Neural crest cell (in vitro differentiated cells): ENCODE measurements around the gene EDIL3. TPM values are rescaled to one million over a fixed set of nuclear protein-coding genes. Genes with fewer than 3 reads are reported as not detected.

Experiments used
- DNase-seq: peaks from one replicate; pipeline ENCODE4 v3.0.0; 2021; ENCODE audit warnings: low read depth, mixed read lengths, low spot score
- H3K27ac Mint-ChIP-seq: one replicate; pipeline ENCODE4 v1.8.0; 2021; ENCODE audit warnings: mild to moderate bottlenecking, mixed read lengths; ENCODE audit not compliant: unreplicated experiment
- H3K27me3 Mint-ChIP-seq: 2 replicates; pipeline ENCODE4 v1.8.0; 2021; ENCODE audit warnings: low read depth, mild to moderate bottlenecking, mixed read lengths
- H3K36me3 Mint-ChIP-seq: 2 replicates; pipeline ENCODE4 v1.8.0; 2021; ENCODE audit warnings: low read depth, mild to moderate bottlenecking, mixed read lengths
- H3K4me1 Mint-ChIP-seq: 2 replicates; pipeline ENCODE4 v1.8.0; 2021; ENCODE audit warnings: mixed read lengths
- H3K4me3 Mint-ChIP-seq: one replicate; pipeline ENCODE4 v1.8.0; 2021; ENCODE audit warnings: mild to moderate bottlenecking, mixed read lengths
- H3K9me3 Mint-ChIP-seq: 2 replicates; pipeline ENCODE4 v1.8.0; 2021; ENCODE audit warnings: mixed read lengths
- long read RNA-seq: library from polyadenylated mRNA; unstranded; transcript quantifications from one replicate; pipeline ENCODE4 v2.0.0, GENCODE V29; 2020
- total RNA-seq: library from RNA; stranded (reverse); gene quantifications from 2 replicates; pipeline ENCODE4 v1.2.1, GENCODE V29; 2021
- TF ChIP-seq, protein P1 (sequence below): fragments of 200-600 bp; sonication (generic); conservative IDR thresholded peaks from 2 replicates; pipeline ENCODE4 v1.5.0; 2021; ENCODE audit warnings: antibody characterized with exemption, mild to moderate bottlenecking

Gene EDIL3, protein sequence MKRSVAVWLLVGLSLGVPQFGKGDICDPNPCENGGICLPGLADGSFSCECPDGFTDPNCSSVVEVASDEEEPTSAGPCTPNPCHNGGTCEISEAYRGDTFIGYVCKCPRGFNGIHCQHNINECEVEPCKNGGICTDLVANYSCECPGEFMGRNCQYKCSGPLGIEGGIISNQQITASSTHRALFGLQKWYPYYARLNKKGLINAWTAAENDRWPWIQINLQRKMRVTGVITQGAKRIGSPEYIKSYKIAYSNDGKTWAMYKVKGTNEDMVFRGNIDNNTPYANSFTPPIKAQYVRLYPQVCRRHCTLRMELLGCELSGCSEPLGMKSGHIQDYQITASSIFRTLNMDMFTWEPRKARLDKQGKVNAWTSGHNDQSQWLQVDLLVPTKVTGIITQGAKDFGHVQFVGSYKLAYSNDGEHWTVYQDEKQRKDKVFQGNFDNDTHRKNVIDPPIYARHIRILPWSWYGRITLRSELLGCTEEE
- total RNA-seq: 0.84 and 1.2 TPM in 2 replicates
- long read RNA-seq, partial matches to known transcripts: 1 of 1 reads
- long read RNA-seq, other reads (novel, unspliced or antisense): 0 of 1 reads

DNA sequence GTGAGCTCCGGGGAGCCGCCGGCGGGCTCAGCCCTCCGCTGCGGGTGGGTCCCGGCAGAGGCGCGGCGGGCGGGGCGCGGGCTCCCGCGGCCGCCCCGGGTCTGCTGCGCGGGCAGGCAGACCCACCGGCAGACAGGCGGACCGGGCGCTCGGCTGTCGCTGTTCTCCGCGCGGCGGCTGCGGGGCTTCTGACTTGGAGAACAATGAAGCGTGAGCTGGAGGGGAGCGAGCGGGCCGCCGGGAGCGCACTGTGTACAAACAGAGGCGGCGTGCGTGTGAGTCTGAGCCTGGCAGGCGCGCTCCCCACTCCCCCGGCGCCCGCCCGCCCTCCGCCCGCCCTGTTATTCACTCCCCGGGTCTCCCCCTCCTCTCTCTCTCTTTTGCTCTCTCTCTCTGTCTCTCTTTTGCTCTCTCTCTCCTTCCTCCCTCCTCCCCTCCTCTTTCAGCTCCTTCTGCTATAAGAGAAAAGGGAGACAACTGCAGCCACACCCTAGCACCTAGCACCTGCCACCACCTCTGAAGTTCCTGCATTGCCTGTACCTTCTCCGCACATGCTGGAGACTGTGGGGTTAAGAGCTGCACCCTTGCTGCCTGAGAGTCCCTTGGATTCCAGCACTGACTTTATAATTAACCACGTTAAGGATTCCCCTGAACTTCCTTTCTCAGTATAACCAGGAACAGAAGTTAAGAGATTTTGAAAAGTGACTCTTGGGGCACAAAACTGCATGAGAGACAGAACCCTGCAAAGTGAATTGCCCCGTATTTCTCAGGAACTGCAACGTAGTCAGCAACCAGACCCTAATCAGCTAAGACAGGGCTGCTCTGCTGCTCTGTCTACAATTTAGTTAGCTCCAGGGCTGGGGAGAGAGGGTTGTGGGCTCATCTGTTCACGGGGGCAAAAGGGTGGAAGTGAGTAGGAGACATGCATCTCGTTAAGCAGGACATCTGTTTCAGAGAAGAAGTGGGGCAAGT is at the start of gene EDIL3:
TSS of gene EDIL3 (minus strand) at position 277 of the 972 bp plus-strand sequence. CDS start 506 bp downstream, outside the sequence.
- Mint-ChIP-seq H3K4me3 (peak within 1 kb of the TSS; percentile 96), H3K27me3 (peaks cover 57% of the 10 kb centered on the region), H3K4me1 (peaks cover 31% of the 10 kb centered on the region), H3K36me3 (no peaks in the 10 kb centered on the region), H3K27ac (peak within 1 kb of the TSS; percentile 91), H3K9me3 (no peaks in the 10 kb centered on the region)
- DNase-seq: peak; percentile 53
- TF ChIP-seq, protein P1, sequence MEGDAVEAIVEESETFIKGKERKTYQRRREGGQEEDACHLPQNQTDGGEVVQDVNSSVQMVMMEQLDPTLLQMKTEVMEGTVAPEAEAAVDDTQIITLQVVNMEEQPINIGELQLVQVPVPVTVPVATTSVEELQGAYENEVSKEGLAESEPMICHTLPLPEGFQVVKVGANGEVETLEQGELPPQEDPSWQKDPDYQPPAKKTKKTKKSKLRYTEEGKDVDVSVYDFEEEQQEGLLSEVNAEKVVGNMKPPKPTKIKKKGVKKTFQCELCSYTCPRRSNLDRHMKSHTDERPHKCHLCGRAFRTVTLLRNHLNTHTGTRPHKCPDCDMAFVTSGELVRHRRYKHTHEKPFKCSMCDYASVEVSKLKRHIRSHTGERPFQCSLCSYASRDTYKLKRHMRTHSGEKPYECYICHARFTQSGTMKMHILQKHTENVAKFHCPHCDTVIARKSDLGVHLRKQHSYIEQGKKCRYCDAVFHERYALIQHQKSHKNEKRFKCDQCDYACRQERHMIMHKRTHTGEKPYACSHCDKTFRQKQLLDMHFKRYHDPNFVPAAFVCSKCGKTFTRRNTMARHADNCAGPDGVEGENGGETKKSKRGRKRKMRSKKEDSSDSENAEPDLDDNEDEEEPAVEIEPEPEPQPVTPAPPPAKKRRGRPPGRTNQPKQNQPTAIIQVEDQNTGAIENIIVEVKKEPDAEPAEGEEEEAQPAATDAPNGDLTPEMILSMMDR: no peak

DNA sequence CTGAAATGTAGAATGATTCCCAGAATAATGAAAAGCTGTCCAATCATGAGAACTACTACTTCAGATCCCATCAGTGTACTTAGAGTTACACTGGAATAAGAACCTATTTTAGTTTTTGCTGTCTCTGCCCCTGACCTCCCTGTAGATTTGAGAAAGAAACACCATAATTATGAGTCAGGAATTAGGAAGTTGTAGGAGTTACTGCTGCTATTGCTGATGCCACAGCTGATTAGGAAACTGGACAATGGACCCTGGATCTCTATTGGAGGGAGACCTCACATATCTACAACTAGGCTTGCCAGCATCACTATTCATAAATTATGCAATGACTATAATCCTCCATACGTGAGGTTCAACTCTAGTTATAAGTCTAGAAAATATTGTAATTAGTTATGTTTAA is 48.8 kb upstream of the EDIL3 start:
- Mint-ChIP-seq H3K27ac (no peak overlapping the region), H3K4me3 (no peak overlapping the region), H3K4me1 (no peaks in the 10 kb centered on the region), H3K9me3 (peaks cover 3% of the 10 kb centered on the region), H3K27me3 (no peaks in the 10 kb centered on the region), H3K36me3 (no peaks in the 10 kb centered on the region)
- TF ChIP-seq, protein P1: no peak
- no peak for DNase-seq

DNA sequence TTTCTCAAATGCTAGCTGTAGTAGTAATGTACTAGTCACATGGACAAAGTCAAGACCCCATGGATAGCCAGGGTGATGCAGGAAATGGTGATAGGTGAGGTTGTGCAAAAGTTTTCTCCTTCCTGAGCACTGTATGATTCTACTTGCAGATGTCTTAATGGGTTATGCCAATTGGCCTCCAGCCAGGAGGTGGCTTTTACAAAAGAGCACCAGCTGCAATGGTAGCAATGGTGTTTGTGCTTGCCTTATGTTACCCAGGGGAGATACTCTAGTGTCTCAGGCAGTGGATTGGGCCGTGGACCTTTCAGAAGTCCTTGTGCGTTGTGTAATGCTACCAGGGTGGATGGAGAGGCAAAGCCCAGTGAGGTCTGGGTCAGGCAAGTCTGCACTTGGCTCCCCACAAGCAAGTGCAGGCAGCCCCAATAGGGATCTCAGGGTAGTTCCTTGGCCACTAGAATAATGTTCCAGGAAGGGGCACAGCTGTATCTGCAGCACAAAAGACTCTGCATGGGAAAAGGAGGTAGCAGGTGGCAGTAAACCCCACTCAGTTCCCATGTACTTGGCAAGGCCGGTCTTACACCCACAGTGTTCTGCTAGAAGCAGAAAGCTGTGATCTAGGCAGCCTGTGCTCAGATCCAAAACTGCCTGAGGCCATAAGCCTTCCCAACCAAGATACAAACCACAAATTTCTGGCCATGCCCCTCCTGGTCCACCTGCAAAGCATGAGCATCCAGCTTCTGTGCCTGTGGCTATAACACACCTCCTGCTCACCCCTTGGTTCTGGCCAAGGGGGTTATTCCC is 46.4 kb upstream of the EDIL3 start:
- TF ChIP-seq, protein P1: no peak
- no peaks in the 10 kb centered on the region for H3K27me3 Mint-ChIP-seq
- no peak for DNase-seq
- peaks cover 5% of the 10 kb centered on the region for H3K9me3 Mint-ChIP-seq
- no peaks in the 10 kb centered on the region for H3K4me1 Mint-ChIP-seq
- H3K36me3 Mint-ChIP-seq: no peaks in the 10 kb centered on the region
- H3K4me3 Mint-ChIP-seq: no peak overlapping the region
- no peak overlapping the region for H3K27ac Mint-ChIP-seq

DNA sequence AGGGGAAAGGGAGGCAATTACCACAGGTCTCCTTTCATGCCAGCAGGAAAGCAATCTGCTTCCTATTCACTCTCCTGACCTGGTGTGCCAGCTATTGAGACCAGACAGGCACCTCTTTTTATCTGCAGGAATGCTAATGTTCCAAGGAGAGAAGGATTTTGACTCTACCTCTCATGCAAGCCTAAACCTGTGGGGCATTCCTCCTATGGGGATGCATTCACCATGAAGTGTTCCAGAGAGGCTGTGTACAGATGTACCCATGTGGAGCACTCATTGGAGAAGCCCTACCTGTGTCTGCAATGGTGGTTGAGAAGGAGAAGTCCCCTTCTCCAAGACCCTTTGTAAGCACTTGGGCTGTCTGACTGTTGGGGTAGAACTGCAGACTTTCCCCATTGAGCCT is 45.4 kb upstream of the EDIL3 start:
- no peak overlapping the region for H3K27ac Mint-ChIP-seq
- no peaks in the 10 kb centered on the region for H3K36me3 Mint-ChIP-seq
- H3K27me3 Mint-ChIP-seq: no peaks in the 10 kb centered on the region
- H3K4me1 Mint-ChIP-seq: peaks cover 6% of the 10 kb centered on the region
- TF ChIP-seq, protein P1: no peak
- no peak for DNase-seq
- H3K9me3 Mint-ChIP-seq: peaks cover 3% of the 10 kb centered on the region
- H3K4me3 Mint-ChIP-seq: no peak overlapping the region
